Activated naive CD8-positive, alpha-beta T cell treated with anti-CD3 and anti-CD28 coated beads, Interleukin-2, amount 50 U/mL, for 24 hours (primary cell): ENCODE results near the gene PCMTD2.

Experiments used
- ATAC-seq: fragments of 150-1000 bp; cut with Tn5 transposase; one replicate; pipeline ENCODE4 v1.10.0; 2021
- DNase-seq: peaks from one replicate; pipeline ENCODE4 v3.0.0; 2021
- H3K27ac Mint-ChIP-seq: one replicate; pipeline ENCODE4 v1.8.0; 2021; ENCODE audit warnings: mild to moderate bottlenecking, mixed read lengths
- H3K27me3 Mint-ChIP-seq: one replicate; pipeline ENCODE4 v1.8.0; 2021; ENCODE audit warnings: mixed read lengths
- H3K36me3 Mint-ChIP-seq: one replicate; pipeline ENCODE4 v1.8.0; 2021; ENCODE audit warnings: low read depth, mixed read lengths
- H3K4me1 Mint-ChIP-seq: one replicate; pipeline ENCODE4 v1.8.0; 2021; ENCODE audit warnings: mixed read lengths
- H3K4me3 Mint-ChIP-seq: one replicate; pipeline ENCODE4 v1.8.0; 2021; ENCODE audit warnings: mild to moderate bottlenecking, moderate library complexity, mixed read lengths
- H3K9me3 Mint-ChIP-seq: one replicate; pipeline ENCODE4 v1.8.0; 2021; ENCODE audit warnings: mixed read lengths

The PCMTD2 gene

DNA sequence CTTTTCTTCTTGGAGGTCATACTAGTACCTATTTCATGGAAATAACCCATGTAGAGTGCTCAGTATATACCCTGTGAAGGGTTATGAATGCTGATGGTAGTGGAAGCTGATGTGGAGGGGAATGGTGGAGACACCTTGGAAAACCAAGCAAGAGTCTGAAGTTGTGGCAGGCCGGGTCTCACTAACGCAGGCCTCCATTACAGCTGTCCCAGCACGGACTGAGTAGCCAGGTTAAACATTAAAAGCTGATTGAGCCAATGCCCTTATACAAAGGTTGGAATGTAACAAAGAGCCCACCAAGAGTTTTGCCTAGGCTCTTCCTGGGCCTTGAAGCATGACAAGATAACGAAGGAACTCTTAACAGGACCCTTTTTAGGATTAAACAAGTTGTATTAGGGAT, 2.1 kb upstream of the PCMTD2 start:
- Mint-ChIP-seq H3K27me3 (peaks cover 5% of the 10 kb centered on the region), H3K9me3 (no peaks in the 10 kb centered on the region), H3K27ac (no peak overlapping the region), H3K4me1 (peaks cover 30% of the 10 kb centered on the region), H3K36me3 (peaks cover 3% of the 10 kb centered on the region), H3K4me3 (no peak overlapping the region)
- DNase-seq: no peak
- no peak for ATAC-seq

GRCh38 chr20:64254156-64254555, 1.4 kb upstream of the PCMTD2 start:
- no peaks in the 10 kb centered on the region for H3K9me3 Mint-ChIP-seq
- ATAC-seq (no peak), DNase-seq (no peak)
- peaks cover 3% of the 10 kb centered on the region for H3K36me3 Mint-ChIP-seq
- H3K27ac Mint-ChIP-seq: peak overlapping the region; percentile 87
- peaks cover 36% of the 10 kb centered on the region for H3K4me1 Mint-ChIP-seq
- H3K27me3 Mint-ChIP-seq: peaks cover 5% of the 10 kb centered on the region
- H3K4me3 Mint-ChIP-seq: peak overlapping the region; percentile 80

DNA sequence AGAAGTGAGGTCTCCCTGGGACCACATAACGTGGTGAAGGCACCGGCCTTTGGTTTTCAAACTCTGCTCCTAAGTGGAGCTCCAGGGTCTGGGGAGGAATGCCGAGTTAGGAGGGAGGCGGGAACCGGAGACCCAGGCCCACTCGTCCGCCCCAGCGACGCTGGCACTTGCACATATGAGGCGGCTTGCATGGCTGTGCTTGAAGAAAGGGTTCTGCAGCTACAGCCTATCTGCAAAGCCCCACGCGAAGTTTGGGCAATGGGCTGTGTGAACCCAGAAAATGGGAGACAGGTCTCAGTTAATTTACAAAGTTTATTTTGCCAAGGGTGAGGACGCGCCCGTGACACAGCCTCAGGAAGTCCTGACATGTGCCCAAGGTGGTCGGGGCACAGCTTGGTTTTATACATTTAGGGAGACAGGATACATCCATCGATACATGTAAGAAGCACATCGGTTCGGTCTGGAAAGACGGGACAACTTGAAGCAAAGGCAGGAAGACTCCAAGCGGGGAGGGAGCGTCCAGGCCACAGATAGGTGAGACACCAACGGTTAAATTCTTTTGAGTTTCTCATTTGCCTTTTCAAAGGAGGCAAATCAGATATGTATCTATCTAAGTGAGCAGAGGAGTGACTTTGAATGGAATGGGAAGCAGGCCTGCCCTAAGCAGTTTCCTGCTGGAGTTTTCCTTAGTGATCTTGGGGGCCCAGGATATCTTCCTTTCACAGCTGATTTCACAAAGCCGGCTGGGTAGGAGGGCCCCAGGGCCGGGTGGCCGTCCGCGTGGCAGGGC, 782 bp upstream of the PCMTD2 start:
- DNase-seq: no peak
- no peak for ATAC-seq
- Mint-ChIP-seq H3K36me3 (peaks cover 4% of the 10 kb centered on the region), H3K4me1 (peaks cover 41% of the 10 kb centered on the region), H3K4me3 (peak overlapping the region; percentile 80), H3K27ac (peak overlapping the region; percentile 87), H3K9me3 (no peaks in the 10 kb centered on the region), H3K27me3 (peaks cover 5% of the 10 kb centered on the region)

GRCh38 chr20:64256282-64256935, 861 bp downstream of the PCMTD2 start:
- no peaks in the 10 kb centered on the region for H3K9me3 Mint-ChIP-seq
- H3K36me3 Mint-ChIP-seq: peaks cover 13% of the 10 kb centered on the region
- H3K27ac Mint-ChIP-seq: peak overlapping the region; percentile 98
- H3K4me1 Mint-ChIP-seq: peaks cover 58% of the 10 kb centered on the region
- no peak for ATAC-seq
- peaks cover 2% of the 10 kb centered on the region for H3K27me3 Mint-ChIP-seq
- H3K4me3 Mint-ChIP-seq: peak overlapping the region; percentile 91
- no peak for DNase-seq

- Mint-ChIP-seq H3K4me3 (peak overlapping the region; percentile 91), H3K36me3 (peaks cover 13% of the 10 kb centered on the region), H3K4me1 (peaks cover 62% of the 10 kb centered on the region), H3K9me3 (no peaks in the 10 kb centered on the region), H3K27me3 (peaks cover 2% of the 10 kb centered on the region), H3K27ac (peak overlapping the region; percentile 98)
- no peak for ATAC-seq
- DNase-seq: no peak
Observed at GRCh38 chr20:64257107-64257757, 1.7 kb downstream of the PCMTD2 start.

- H3K9me3 Mint-ChIP-seq: no peaks in the 10 kb centered on the region
- ATAC-seq (no peak), DNase-seq (no peak)
- peaks cover 2% of the 10 kb centered on the region for H3K27me3 Mint-ChIP-seq
- peaks cover 13% of the 10 kb centered on the region for H3K36me3 Mint-ChIP-seq
- H3K27ac Mint-ChIP-seq: no peak overlapping the region
- H3K4me1 Mint-ChIP-seq: peaks cover 70% of the 10 kb centered on the region
- no peak overlapping the region for H3K4me3 Mint-ChIP-seq
Observed at GRCh38 chr20:64258071-64258823, 2.7 kb downstream of the PCMTD2 start.

- Mint-ChIP-seq H3K9me3 (no peaks in the 10 kb centered on the region), H3K4me1 (peaks cover 72% of the 10 kb centered on the region), H3K27me3 (peaks cover 2% of the 10 kb centered on the region), H3K36me3 (peaks cover 13% of the 10 kb centered on the region), H3K27ac (no peak overlapping the region), H3K4me3 (no peak overlapping the region)
- DNase-seq: no peak
- no peak for ATAC-seq
Observed at GRCh38 chr20:64260239-64260638, 4.7 kb downstream of the PCMTD2 start.

GRCh38 chr20:64261138-64261537, 5.6 kb downstream of the PCMTD2 start:
- peaks cover 2% of the 10 kb centered on the region for H3K27me3 Mint-ChIP-seq
- no peaks in the 10 kb centered on the region for H3K9me3 Mint-ChIP-seq
- DNase-seq: no peak
- peaks cover 70% of the 10 kb centered on the region for H3K4me1 Mint-ChIP-seq
- H3K27ac Mint-ChIP-seq: peak overlapping the region; percentile 29
- H3K36me3 Mint-ChIP-seq: peaks cover 12% of the 10 kb centered on the region
- H3K4me3 Mint-ChIP-seq: no peak overlapping the region
- no peak for ATAC-seq

GRCh38 chr20:64264091-64264490, 8.5 kb downstream of the PCMTD2 start:
- H3K4me3 Mint-ChIP-seq: no peak overlapping the region
- H3K36me3 Mint-ChIP-seq: peaks cover 11% of the 10 kb centered on the region
- no peak overlapping the region for H3K27ac Mint-ChIP-seq
- ATAC-seq (no peak), DNase-seq (no peak)
- H3K4me1 Mint-ChIP-seq: peaks cover 41% of the 10 kb centered on the region
- no peaks in the 10 kb centered on the region for H3K27me3 Mint-ChIP-seq
- H3K9me3 Mint-ChIP-seq: no peaks in the 10 kb centered on the region

DNA sequence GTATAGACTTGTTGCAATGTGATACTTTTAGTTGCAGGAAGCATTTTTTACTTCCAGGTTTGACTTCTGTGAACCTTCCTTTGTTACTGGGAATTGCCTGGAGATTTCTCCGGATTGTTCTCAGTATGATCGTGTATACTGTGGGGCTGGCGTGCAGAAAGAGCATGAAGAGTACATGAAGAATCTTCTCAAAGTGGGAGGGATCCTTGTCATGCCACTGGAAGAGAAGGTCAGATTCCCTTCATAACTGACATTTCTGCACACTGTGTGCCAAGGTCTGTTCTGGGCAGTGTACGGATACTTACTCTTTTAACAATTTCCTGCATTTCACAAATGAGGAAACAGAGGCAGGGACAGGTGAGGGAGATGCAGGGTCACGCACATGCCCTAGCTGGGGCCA, 9.7 kb downstream of the PCMTD2 start:
- peaks cover 9% of the 10 kb centered on the region for H3K36me3 Mint-ChIP-seq
- no peaks in the 10 kb centered on the region for H3K9me3 Mint-ChIP-seq
- peaks cover 32% of the 10 kb centered on the region for H3K4me1 Mint-ChIP-seq
- no peaks in the 10 kb centered on the region for H3K27me3 Mint-ChIP-seq
- no peak for ATAC-seq
- H3K4me3 Mint-ChIP-seq: no peak overlapping the region
- no peak overlapping the region for H3K27ac Mint-ChIP-seq
- DNase-seq: no peak

GRCh38 chr20:64266988-64267387, 11.4 kb downstream of the PCMTD2 start:
- Mint-ChIP-seq H3K27me3 (no peaks in the 10 kb centered on the region), H3K4me1 (peaks cover 16% of the 10 kb centered on the region), H3K9me3 (no peaks in the 10 kb centered on the region), H3K4me3 (no peak overlapping the region), H3K27ac (no peak overlapping the region), H3K36me3 (peaks cover 8% of the 10 kb centered on the region)
- no peak for ATAC-seq
- DNase-seq: no peak

GRCh38 chr20:64268174-64268573, 12.6 kb downstream of the PCMTD2 start:
- DNase-seq: no peak
- no peak overlapping the region for H3K27ac Mint-ChIP-seq
- H3K36me3 Mint-ChIP-seq: peaks cover 12% of the 10 kb centered on the region
- no peaks in the 10 kb centered on the region for H3K27me3 Mint-ChIP-seq
- no peak for ATAC-seq
- no peaks in the 10 kb centered on the region for H3K9me3 Mint-ChIP-seq
- no peak overlapping the region for H3K4me3 Mint-ChIP-seq
- peaks cover 7% of the 10 kb centered on the region for H3K4me1 Mint-ChIP-seq

- Mint-ChIP-seq H3K4me3 (no peak overlapping the region), H3K4me1 (peaks cover 3% of the 10 kb centered on the region), H3K36me3 (peaks cover 21% of the 10 kb centered on the region), H3K27ac (no peak overlapping the region), H3K9me3 (no peaks in the 10 kb centered on the region), H3K27me3 (no peaks in the 10 kb centered on the region)
- DNase-seq (no peak), ATAC-seq (no peak)
Observed at GRCh38 chr20:64269604-64270411, 14.3 kb downstream of the PCMTD2 start.

DNA sequence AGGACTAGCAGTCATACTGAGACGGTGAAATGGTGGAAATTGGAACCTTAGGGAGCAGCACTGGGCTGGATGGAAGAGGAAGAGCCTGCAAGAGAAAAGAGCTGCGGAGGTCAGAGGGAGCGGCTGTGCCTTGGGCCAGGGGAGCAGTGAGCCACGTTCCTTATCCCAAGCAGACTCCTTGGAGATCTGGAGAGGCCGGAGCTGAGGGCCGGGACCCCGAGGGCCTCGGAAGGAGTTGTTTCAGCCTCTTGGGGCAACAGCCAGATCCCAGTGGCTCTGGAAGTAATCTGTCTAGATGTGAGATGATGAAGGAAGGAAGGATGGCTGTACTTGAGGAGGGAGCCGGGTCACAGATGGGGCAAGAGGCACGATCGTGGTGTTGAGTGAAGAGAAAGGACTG, 16.1 kb downstream of the PCMTD2 start:
- Mint-ChIP-seq H3K27me3 (no peaks in the 10 kb centered on the region), H3K27ac (no peak overlapping the region), H3K4me1 (peaks cover 2% of the 10 kb centered on the region), H3K36me3 (peaks cover 22% of the 10 kb centered on the region), H3K9me3 (no peaks in the 10 kb centered on the region), H3K4me3 (no peak overlapping the region)
- DNase-seq (no peak), ATAC-seq (no peak)
